A673 (cell line): ENCODE measurements around the gene EIF3F.

Source experiments
- EZH2 ChIP-seq: fragments of 200-600 bp; sonication (generic); IDR thresholded peaks from 2 replicates; pipeline ENCODE4 v1.6.1; 2017; ENCODE audit warnings: borderline replicate concordance, low read depth, mild to moderate bottlenecking, mixed read lengths, antibody characterized with exemption, low read length; ENCODE audit not compliant: poor library complexity, severe bottlenecking
- TF ChIP-seq, protein P1 (sequence below): fragments of 300-800, 200-600 bp; sonication (generic); conservative IDR thresholded peaks from 2 replicates; pipeline ENCODE4 v1.5.1; 2017; ENCODE audit warnings: low read depth, mild to moderate bottlenecking, antibody characterized with exemption, low read length, moderate library complexity, mixed read lengths

DNA sequence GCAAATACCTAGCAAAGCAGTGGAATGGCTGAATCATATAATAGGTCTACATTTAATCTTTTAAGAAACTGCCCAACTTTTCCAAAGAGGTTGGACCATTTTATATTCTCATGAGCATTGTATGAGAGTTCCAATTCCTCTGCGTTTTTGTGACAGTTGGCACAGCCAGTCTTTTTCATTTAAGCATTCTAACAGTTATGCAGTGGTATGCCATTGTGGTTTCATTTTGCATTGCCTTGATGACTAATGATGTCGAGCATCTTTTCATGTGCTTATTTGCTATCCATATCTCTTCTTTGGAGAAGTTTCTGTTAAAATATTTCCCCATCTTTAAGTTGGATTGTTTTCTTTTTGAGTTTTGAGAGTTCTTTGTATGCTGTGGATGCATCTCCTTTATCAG, 38.7 kb downstream of the EIF3F start:
- TF ChIP-seq, protein P1, sequence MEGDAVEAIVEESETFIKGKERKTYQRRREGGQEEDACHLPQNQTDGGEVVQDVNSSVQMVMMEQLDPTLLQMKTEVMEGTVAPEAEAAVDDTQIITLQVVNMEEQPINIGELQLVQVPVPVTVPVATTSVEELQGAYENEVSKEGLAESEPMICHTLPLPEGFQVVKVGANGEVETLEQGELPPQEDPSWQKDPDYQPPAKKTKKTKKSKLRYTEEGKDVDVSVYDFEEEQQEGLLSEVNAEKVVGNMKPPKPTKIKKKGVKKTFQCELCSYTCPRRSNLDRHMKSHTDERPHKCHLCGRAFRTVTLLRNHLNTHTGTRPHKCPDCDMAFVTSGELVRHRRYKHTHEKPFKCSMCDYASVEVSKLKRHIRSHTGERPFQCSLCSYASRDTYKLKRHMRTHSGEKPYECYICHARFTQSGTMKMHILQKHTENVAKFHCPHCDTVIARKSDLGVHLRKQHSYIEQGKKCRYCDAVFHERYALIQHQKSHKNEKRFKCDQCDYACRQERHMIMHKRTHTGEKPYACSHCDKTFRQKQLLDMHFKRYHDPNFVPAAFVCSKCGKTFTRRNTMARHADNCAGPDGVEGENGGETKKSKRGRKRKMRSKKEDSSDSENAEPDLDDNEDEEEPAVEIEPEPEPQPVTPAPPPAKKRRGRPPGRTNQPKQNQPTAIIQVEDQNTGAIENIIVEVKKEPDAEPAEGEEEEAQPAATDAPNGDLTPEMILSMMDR: no peak
- no peak for TF ChIP-seq EZH2
